SK-N-SH (cell line): ENCODE measurements around the gene CTCF. TPM values are rescaled to one million over a fixed set of nuclear protein-coding genes. Genes with fewer than 3 reads are reported as not detected.

Source experiments
- CTCF ChIA-PET: fragments of 300-600, 350-600 bp; formaldehyde crosslinking; extraction: SDS; loops from one replicate; lab custom pipeline; 2021; lab: Yijun Ruan, JAX
- POLR2A ChIA-PET: fragments of 350-600 bp; sonication (Branson Sonifier 250); formaldehyde crosslinking; extraction: SDS; loops from one replicate; lab custom pipeline; 2020; ENCODE audit warnings: antibody characterized with exemption, inconsistent platforms; lab: Yijun Ruan, JAX
- DNase-seq: peaks from one replicate; pipeline ENCODE4 v3.0.0; 2012
- H2AFZ ChIP-seq: fragments of 200-600 bp; sonication (generic); 2 replicates; pipeline ENCODE4 v1.8.1; 2016; ENCODE audit warnings: antibody characterized with exemption, mild to moderate bottlenecking, low read depth
- H3F3A ChIP-seq: fragments of 200-600 bp; sonication (generic); replicated peaks from 2 replicates; pipeline ENCODE3; 2016; ENCODE audit warnings: antibody characterized with exemption, mild to moderate bottlenecking; ENCODE audit not compliant: insufficient read depth
- H3K27ac ChIP-seq, 2 experiments: fragments of 200-500 bp in 1 of 2; fragments of 200-600 bp in 1 of 2; sonication (Bioruptor generic) in 1 of 2; sonication (generic), shearing (Covaris generic) in 1 of 2; 2 replicates each; pipeline versions ENCODE4 v1.5.1 to v1.6.1; 2014 to 2016; ENCODE audit warnings: low read depth in 2 of 2, inconsistent platforms in 1 of 2, low read length in 1 of 2, mild to moderate bottlenecking in 1 of 2, mixed read lengths in 1 of 2
- H3K27me3 ChIP-seq: fragments of 200-600 bp; sonication (generic), shearing (Covaris generic); 2 replicates; pipeline ENCODE4 v1.6.1; 2016; ENCODE audit warnings: mixed run types; ENCODE audit not compliant: insufficient read depth
- H3K36me3 ChIP-seq, 2 experiments: fragments of 200-500 bp in 1 of 2; fragments of 200-600 bp in 1 of 2; sonication (Bioruptor generic) in 1 of 2; sonication (generic) in 1 of 2; replicated peaks in 1 of 2; 2 replicates each; pipeline versions ENCODE3 to v1.5.1; 2014 to 2016; ENCODE audit warnings: low read length in 1 of 2, mild to moderate bottlenecking in 1 of 2; ENCODE audit not compliant: insufficient read depth in 2 of 2, control insufficient read depth in 1 of 2
- H3K4me1 ChIP-seq, 2 experiments: fragments of 200-500 bp in 1 of 2; fragments of 200-600 bp in 1 of 2; sonication (Bioruptor generic) in 1 of 2; sonication (generic), shearing (Covaris generic) in 1 of 2; 2 replicates each; pipeline versions ENCODE4 v1.5.1 to v1.6.1; 2014 to 2016; ENCODE audit warnings: low read depth in 1 of 2, low read length in 1 of 2, mixed run types in 1 of 2; ENCODE audit not compliant: insufficient read depth in 2 of 2, control insufficient read depth in 1 of 2
- H3K4me2 ChIP-seq: fragments of 200-600 bp; sonication (generic), shearing (Covaris generic); 2 replicates; pipeline ENCODE4 v1.6.1; 2017; ENCODE audit warnings: mixed run types
- H3K4me3 ChIP-seq, 2 experiments: fragments of 200-500 bp in 1 of 2; fragments of 200-600 bp in 1 of 2; sonication (Bioruptor generic) in 1 of 2; sonication (generic), shearing (Covaris generic) in 1 of 2; 2 replicates each; pipeline versions ENCODE4 v1.5.1 to v1.8.1; 2014 to 2016; ENCODE audit warnings: low read depth in 2 of 2, inconsistent platforms in 1 of 2, low read length in 1 of 2, mild to moderate bottlenecking in 1 of 2, mixed read lengths in 1 of 2, moderate library complexity in 1 of 2
- H3K79me2 ChIP-seq: fragments of 200-600 bp; sonication (generic); 2 replicates; pipeline ENCODE4 v1.8.1; 2017; ENCODE audit warnings: mild to moderate bottlenecking; ENCODE audit not compliant: insufficient read depth
- H3K9ac ChIP-seq: fragments of 200-600 bp; sonication (generic); 2 replicates; pipeline ENCODE4 v1.6.1; 2017; ENCODE audit warnings: mixed run types
- H3K9me2 ChIP-seq: fragments of 200-600 bp; sonication (generic); 2 replicates; pipeline ENCODE4 v1.6.1; 2017; ENCODE audit warnings: mixed run types
- H3K9me3 ChIP-seq: fragments of 200-600 bp; sonication (generic); 2 replicates; pipeline ENCODE4 v1.6.1; 2017; ENCODE audit warnings: mixed run types, mild to moderate bottlenecking, moderate library complexity
- H4K20me1 ChIP-seq: fragments of 200-600 bp; sonication (generic); 2 replicates; pipeline ENCODE4 v1.6.1; 2017; ENCODE audit warnings: mild to moderate bottlenecking, mixed run types; ENCODE audit not compliant: insufficient read depth
- CHD2 ChIP-seq: fragments of 150-350 bp; IDR thresholded peaks from 2 replicates; pipeline ENCODE4 v1.6.1; 2018; ENCODE audit warnings: low read length; ENCODE audit not compliant: partially characterized antibody
- ELF1 ChIP-seq: IDR thresholded peaks from 2 replicates; pipeline ENCODE4 v1.4.0; 2012
- EP300 ChIP-seq, 2 experiments: IDR thresholded peaks; 2 replicates each; pipeline versions ENCODE4 v1.4.0 to v1.6.1; 2012; ENCODE audit warnings: borderline replicate concordance in 1 of 2, low read depth in 1 of 2, low read length in 1 of 2
- FOXM1 ChIP-seq: IDR thresholded peaks from 2 replicates; pipeline ENCODE4 v1.4.0; 2012; ENCODE audit warnings: low read depth, mild to moderate bottlenecking
- GATA2 ChIP-seq: sonication (generic); formaldehyde crosslinking; IDR thresholded peaks from 2 replicates; pipeline ENCODE4 v1.5.0; 2020; ENCODE audit warnings: mild to moderate bottlenecking, missing genetic modification reagents
- JUND ChIP-seq: IDR thresholded peaks from 2 replicates; pipeline ENCODE4 v1.4.0; 2012
- MXI1 ChIP-seq: IDR thresholded peaks from 2 replicates; pipeline ENCODE4 v1.6.1; 2012; ENCODE audit warnings: mild to moderate bottlenecking, low read depth, low read length, improper control_type of control experiment
- NFIC ChIP-seq: IDR thresholded peaks from 2 replicates; pipeline ENCODE4 v1.4.0; 2012; ENCODE audit warnings: borderline replicate concordance
- NRF1 ChIP-seq: IDR thresholded peaks from 2 replicates; pipeline ENCODE4 v1.6.1; 2012; ENCODE audit warnings: low read depth, mild to moderate bottlenecking, low read length
- RAD21 ChIP-seq: IDR thresholded peaks from 2 replicates; pipeline ENCODE4 v1.6.1; 2012; ENCODE audit warnings: mild to moderate bottlenecking, low read length
- RCOR1 ChIP-seq: fragments of 150-350 bp; IDR thresholded peaks from 2 replicates; pipeline ENCODE4 v1.6.1; 2017; ENCODE audit warnings: antibody characterized with exemption, low read length
- RFX5 ChIP-seq: IDR thresholded peaks from 2 replicates; pipeline ENCODE4 v1.6.1; 2012; ENCODE audit warnings: mild to moderate bottlenecking, improper control_type of control experiment, low read length
- SIN3A ChIP-seq: IDR thresholded peaks from 2 replicates; pipeline ENCODE4 v1.6.1; 2012; ENCODE audit warnings: low read depth, mild to moderate bottlenecking, low read length, moderate library complexity, borderline replicate concordance
- TEAD4 ChIP-seq: IDR thresholded peaks from 2 replicates; pipeline ENCODE4 v1.4.0; 2012; ENCODE audit warnings: mild to moderate bottlenecking, borderline replicate concordance; ENCODE audit not compliant: insufficient read depth
- YY1 ChIP-seq: IDR thresholded peaks from 2 replicates; pipeline ENCODE4 v1.4.0; 2012; ENCODE audit warnings: low read depth, mild to moderate bottlenecking
- WGBS: methylation state at CpG from one replicate; pipeline ENCODE4 v1.1.6; 2017; ENCODE audit warnings: low lambda C conversion rate; 5-methylcytosine and 5-hydroxymethylcytosine counted together
- polyA plus RNA-seq, 3 experiments: library from polyadenylated mRNA; depleted of rRNA; stranded (reverse); fragments of >200 nt; gene quantifications; 2 replicates each; pipeline ENCODE4 v1.2.3, GENCODE V29; 2012
- TF ChIP-seq, protein P1 (sequence below): IDR thresholded peaks from 2 replicates; pipeline ENCODE4 v1.4.0; 2012; ENCODE audit warnings: low read depth
- TF ChIP-seq, protein P2 (sequence below): fragments of 150-350 bp; IDR thresholded peaks from 2 replicates; pipeline ENCODE4 v1.6.1; 2016; ENCODE audit warnings: mild to moderate bottlenecking, low read depth, low read length
- TF ChIP-seq, protein P3 (sequence below): fragments of 150-350 bp; IDR thresholded peaks from 2 replicates; pipeline ENCODE4 v1.6.1; 2017; ENCODE audit warnings: antibody characterized with exemption, low read length, low read depth, borderline replicate concordance
- TF ChIP-seq, protein P4 (sequence below): fragments of 200-600 bp; sonication (generic); IDR thresholded peaks from 2 replicates; pipeline ENCODE4 v1.6.1; 2017; ENCODE audit warnings: antibody characterized with exemption, mild to moderate bottlenecking, moderate library complexity
- TF ChIP-seq, protein P5 (sequence below): IDR thresholded peaks from 2 replicates; pipeline ENCODE4 v1.6.1; 2012; ENCODE audit warnings: mild to moderate bottlenecking, low read depth, low read length, moderate library complexity

Gene CTCF
- polyA plus RNA-seq, 1 of the 3 experiments (the other 2 are of a cell fraction): 19.6 TPM

DNA sequence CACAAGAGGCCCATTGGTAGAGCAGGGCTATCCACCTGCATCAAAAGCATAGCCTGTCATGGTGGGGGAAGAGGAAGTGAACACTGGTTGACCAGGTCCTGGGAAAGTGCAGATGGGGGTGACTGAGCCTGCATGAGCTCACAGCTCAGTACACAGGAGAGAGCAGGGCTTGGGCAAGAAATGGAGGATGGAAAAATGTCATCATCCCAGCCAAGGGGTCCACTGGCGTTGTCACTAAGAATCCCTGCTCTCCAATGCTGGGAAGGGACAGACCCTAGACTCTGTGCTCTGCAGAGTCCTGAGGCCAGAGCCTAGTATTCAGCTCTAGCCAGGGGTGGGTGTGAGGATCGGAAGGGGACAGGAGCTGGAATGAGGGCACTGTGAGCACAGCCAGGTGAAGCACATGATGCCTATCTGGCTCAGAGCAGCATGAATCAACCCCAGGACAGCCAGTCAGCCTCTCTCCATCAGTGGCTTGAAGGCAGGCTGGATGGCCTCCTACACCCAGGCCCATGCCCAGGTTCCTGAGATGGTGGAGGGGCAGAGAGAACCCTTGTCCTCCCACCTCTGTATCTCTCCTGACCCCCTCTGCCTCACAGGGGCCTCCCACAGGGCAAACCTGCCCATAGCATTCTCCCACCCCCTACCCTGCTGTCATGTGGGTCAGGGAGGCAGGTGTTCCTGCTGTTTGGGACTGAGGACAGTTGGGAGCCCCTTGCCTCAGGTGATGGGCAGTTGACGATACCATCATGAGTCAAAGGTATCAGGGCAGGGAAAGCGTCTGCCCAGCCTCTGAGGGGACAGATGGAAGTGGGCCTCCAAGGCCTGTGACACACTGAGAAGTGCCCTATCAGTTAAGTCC lies 13.8 kb upstream of the CTCF start:
- peaks cover 12% of the 10 kb centered on the region; the same call in 1 of the 2 replicates for H4K20me1 ChIP-seq
- WGBS: 93% methylated on average over 3 of the region's 4 CpGs
- H3K4me2 ChIP-seq: no peak overlapping the region
- H3K79me2 ChIP-seq: no peaks in the 10 kb centered on the region
- no peak overlapping the region for H3K4me3 ChIP-seq
- H3K27ac ChIP-seq: no peak overlapping the region
- no peak overlapping the region for H3K9ac ChIP-seq
- H3K9me2 ChIP-seq: no peaks in the 10 kb centered on the region
- H3F3A ChIP-seq: peaks cover 13% of the 10 kb centered on the region
- no peaks in the 10 kb centered on the region for H3K4me1 ChIP-seq
- no peak for TF ChIP-seq RFX5
- no peak for TF ChIP-seq FOXM1
- TF ChIP-seq YY1: no peak
- TF ChIP-seq, protein P1, sequence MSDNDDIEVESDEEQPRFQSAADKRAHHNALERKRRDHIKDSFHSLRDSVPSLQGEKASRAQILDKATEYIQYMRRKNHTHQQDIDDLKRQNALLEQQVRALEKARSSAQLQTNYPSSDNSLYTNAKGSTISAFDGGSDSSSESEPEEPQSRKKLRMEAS: no peak
- TF ChIP-seq, protein P2, sequence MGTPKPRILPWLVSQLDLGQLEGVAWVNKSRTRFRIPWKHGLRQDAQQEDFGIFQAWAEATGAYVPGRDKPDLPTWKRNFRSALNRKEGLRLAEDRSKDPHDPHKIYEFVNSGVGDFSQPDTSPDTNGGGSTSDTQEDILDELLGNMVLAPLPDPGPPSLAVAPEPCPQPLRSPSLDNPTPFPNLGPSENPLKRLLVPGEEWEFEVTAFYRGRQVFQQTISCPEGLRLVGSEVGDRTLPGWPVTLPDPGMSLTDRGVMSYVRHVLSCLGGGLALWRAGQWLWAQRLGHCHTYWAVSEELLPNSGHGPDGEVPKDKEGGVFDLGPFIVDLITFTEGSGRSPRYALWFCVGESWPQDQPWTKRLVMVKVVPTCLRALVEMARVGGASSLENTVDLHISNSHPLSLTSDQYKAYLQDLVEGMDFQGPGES: no peak
- TF ChIP-seq, protein P3, sequence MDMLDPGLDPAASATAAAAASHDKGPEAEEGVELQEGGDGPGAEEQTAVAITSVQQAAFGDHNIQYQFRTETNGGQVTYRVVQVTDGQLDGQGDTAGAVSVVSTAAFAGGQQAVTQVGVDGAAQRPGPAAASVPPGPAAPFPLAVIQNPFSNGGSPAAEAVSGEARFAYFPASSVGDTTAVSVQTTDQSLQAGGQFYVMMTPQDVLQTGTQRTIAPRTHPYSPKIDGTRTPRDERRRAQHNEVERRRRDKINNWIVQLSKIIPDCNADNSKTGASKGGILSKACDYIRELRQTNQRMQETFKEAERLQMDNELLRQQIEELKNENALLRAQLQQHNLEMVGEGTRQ: no peak
- TF ChIP-seq CHD2: no peak
- TF ChIP-seq MXI1: no peak
- TF ChIP-seq, protein P4, sequence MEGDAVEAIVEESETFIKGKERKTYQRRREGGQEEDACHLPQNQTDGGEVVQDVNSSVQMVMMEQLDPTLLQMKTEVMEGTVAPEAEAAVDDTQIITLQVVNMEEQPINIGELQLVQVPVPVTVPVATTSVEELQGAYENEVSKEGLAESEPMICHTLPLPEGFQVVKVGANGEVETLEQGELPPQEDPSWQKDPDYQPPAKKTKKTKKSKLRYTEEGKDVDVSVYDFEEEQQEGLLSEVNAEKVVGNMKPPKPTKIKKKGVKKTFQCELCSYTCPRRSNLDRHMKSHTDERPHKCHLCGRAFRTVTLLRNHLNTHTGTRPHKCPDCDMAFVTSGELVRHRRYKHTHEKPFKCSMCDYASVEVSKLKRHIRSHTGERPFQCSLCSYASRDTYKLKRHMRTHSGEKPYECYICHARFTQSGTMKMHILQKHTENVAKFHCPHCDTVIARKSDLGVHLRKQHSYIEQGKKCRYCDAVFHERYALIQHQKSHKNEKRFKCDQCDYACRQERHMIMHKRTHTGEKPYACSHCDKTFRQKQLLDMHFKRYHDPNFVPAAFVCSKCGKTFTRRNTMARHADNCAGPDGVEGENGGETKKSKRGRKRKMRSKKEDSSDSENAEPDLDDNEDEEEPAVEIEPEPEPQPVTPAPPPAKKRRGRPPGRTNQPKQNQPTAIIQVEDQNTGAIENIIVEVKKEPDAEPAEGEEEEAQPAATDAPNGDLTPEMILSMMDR: no peak
- TF ChIP-seq, protein P5, sequence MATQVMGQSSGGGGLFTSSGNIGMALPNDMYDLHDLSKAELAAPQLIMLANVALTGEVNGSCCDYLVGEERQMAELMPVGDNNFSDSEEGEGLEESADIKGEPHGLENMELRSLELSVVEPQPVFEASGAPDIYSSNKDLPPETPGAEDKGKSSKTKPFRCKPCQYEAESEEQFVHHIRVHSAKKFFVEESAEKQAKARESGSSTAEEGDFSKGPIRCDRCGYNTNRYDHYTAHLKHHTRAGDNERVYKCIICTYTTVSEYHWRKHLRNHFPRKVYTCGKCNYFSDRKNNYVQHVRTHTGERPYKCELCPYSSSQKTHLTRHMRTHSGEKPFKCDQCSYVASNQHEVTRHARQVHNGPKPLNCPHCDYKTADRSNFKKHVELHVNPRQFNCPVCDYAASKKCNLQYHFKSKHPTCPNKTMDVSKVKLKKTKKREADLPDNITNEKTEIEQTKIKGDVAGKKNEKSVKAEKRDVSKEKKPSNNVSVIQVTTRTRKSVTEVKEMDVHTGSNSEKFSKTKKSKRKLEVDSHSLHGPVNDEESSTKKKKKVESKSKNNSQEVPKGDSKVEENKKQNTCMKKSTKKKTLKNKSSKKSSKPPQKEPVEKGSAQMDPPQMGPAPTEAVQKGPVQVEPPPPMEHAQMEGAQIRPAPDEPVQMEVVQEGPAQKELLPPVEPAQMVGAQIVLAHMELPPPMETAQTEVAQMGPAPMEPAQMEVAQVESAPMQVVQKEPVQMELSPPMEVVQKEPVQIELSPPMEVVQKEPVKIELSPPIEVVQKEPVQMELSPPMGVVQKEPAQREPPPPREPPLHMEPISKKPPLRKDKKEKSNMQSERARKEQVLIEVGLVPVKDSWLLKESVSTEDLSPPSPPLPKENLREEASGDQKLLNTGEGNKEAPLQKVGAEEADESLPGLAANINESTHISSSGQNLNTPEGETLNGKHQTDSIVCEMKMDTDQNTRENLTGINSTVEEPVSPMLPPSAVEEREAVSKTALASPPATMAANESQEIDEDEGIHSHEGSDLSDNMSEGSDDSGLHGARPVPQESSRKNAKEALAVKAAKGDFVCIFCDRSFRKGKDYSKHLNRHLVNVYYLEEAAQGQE: no peak
- TF ChIP-seq EP300 (IDR thresholded peaks at IDR 0.05; ENCODE audit: borderline replicate concordance in 1 of 2, low read depth in 1 of 2, low read length in 1 of 2): no peak
- TF ChIP-seq SIN3A: no peak
- no peak for TF ChIP-seq ELF1
- TF ChIP-seq RCOR1: no peak
- TF ChIP-seq RAD21: no peak
- no peak for TF ChIP-seq NRF1
- no peak for TF ChIP-seq JUND
- no peak for TF ChIP-seq NFIC
- TF ChIP-seq TEAD4: no peak
- no peak for TF ChIP-seq GATA2
- no peak overlapping the region for H2AFZ ChIP-seq
- H3K27me3 ChIP-seq: no peaks in the 10 kb centered on the region
- peaks cover 12 to 27% of the 10 kb centered on the region in 2 experiments for H3K36me3 ChIP-seq
- ChIA-PET POLR2A (interaction anchor here (1.1 to 2.8 kb wide), 3 partner anchors 14 to 111 kb away, joined by 3 to 13 read pairs (median 5); partner anchors contain the start of genes ACD, CARMIL2 and CTCF), CTCF (interaction anchor here (0.8 to 15.5 kb wide), 13 partner anchors 7 to 119 kb away, joined by 3 to 263 read pairs (median 15); partner anchors contain the start of genes CARMIL2, CTCF and RIPOR1)
- DNase-seq: no peak
- no peaks in the 10 kb centered on the region for H3K9me3 ChIP-seq
